SK-N-SH (cell line): ENCODE measurements around the gene GAS2L2. TPM values are rescaled to one million over a fixed set of nuclear protein-coding genes. Genes with fewer than 3 reads are reported as not detected.
A peak's percentile ranks its signal among the peaks of the same experiment; 100 is the strongest.

Source experiments
- CTCF ChIP-seq: fragments of 200-600 bp; sonication (generic); IDR thresholded peaks from 2 replicates; pipeline ENCODE4 v1.6.1; 2017; ENCODE audit warnings: antibody characterized with exemption, mild to moderate bottlenecking, moderate library complexity
- EP300 ChIP-seq, 2 experiments: IDR thresholded peaks; 2 replicates each; pipeline versions ENCODE4 v1.4.0 to v1.6.1; 2012; ENCODE audit warnings: borderline replicate concordance in 1 of 2, low read depth in 1 of 2, low read length in 1 of 2
- EZH2phosphoT487 ChIP-seq: fragments of 200-600 bp; sonication (generic); IDR thresholded peaks from 2 replicates; pipeline ENCODE4 v1.6.1; 2017; ENCODE audit warnings: low read depth, mixed run types, mild to moderate bottlenecking, antibody characterized with exemption, moderate library complexity, borderline replicate concordance
- GABPA ChIP-seq: IDR thresholded peaks from 2 replicates; pipeline ENCODE4 v1.4.0; 2012; ENCODE audit warnings: low read depth, mild to moderate bottlenecking
- MEF2A ChIP-seq: IDR thresholded peaks from 2 replicates; pipeline ENCODE4 v1.4.0; 2012; ENCODE audit warnings: low read depth, borderline replicate concordance
- NRF1 ChIP-seq: IDR thresholded peaks from 2 replicates; pipeline ENCODE4 v1.6.1; 2012; ENCODE audit warnings: low read depth, mild to moderate bottlenecking, low read length
- PBX3 ChIP-seq: IDR thresholded peaks from 2 replicates; pipeline ENCODE4; 2012
- REST ChIP-seq: IDR thresholded peaks from 2 replicates; pipeline ENCODE4 v1.6.1; 2012; ENCODE audit warnings: mild to moderate bottlenecking, low read depth, low read length, moderate library complexity
- TAF1 ChIP-seq: IDR thresholded peaks from 2 replicates; pipeline ENCODE4 v1.6.1; 2012; ENCODE audit warnings: low read depth, mild to moderate bottlenecking, low read length, moderate library complexity, borderline replicate concordance
- TEAD4 ChIP-seq: IDR thresholded peaks from 2 replicates; pipeline ENCODE4 v1.4.0; 2012; ENCODE audit warnings: mild to moderate bottlenecking, borderline replicate concordance; ENCODE audit not compliant: insufficient read depth
- USF1 ChIP-seq: IDR thresholded peaks from 2 replicates; pipeline ENCODE4 v1.4.0; 2012; ENCODE audit warnings: low read depth, borderline replicate concordance
- USF2 ChIP-seq: fragments of 150-350 bp; IDR thresholded peaks from 2 replicates; pipeline ENCODE4 v1.6.1; 2017; ENCODE audit warnings: antibody characterized with exemption, low read length, low read depth, borderline replicate concordance
- YY1 ChIP-seq: IDR thresholded peaks from 2 replicates; pipeline ENCODE4 v1.4.0; 2012; ENCODE audit warnings: low read depth, mild to moderate bottlenecking
- ZBTB33 ChIP-seq: IDR thresholded peaks from 2 replicates; pipeline ENCODE4 v1.4.0; 2012; ENCODE audit warnings: low read depth, borderline replicate concordance
- polyA plus RNA-seq, 3 experiments: library from polyadenylated mRNA; depleted of rRNA; stranded (reverse); fragments of >200 nt; gene quantifications; 2 replicates each; pipeline ENCODE4 v1.2.3, GENCODE V29; 2012

Gene GAS2L2
- polyA plus RNA-seq, 1 of the 3 experiments (the other 2 are of a cell fraction): not detected

GRCh38 chr17:35801583-35802224 is 48.7 kb upstream of the GAS2L2 start (continued):
- TF ChIP-seq REST: no peak
- no peak for TF ChIP-seq YY1
- TF ChIP-seq EP300 (IDR thresholded peaks at IDR 0.05; ENCODE audit: borderline replicate concordance in 1 of 2, low read depth in 1 of 2, low read length in 1 of 2): peak in 1 of 2 experiments; percentile 95; a peak in 2 of 4 replicates
- TF ChIP-seq GABPA: peak; percentile 26; the same call in 1 of the 2 replicates
- TF ChIP-seq ZBTB33: no peak
- TF ChIP-seq TAF1: no peak
- peak; percentile 66 for TF ChIP-seq PBX3
- no peak for TF ChIP-seq USF1
- no peak for TF ChIP-seq EZH2phosphoT487
- no peak for TF ChIP-seq NRF1
- no peak for TF ChIP-seq CTCF
- TF ChIP-seq TEAD4: no peak
- no peak for TF ChIP-seq USF2
- TF ChIP-seq MEF2A: no peak
